SIG-M5 (cell line): Measurements from ENCODE around the gene MYO9B.
A peak's percentile ranks its signal among the peaks of the same experiment; 100 is the strongest.
"Not testable (repeated sequence)": the region's sequence is repeated elsewhere in the genome, so short reads cannot be mapped to it uniquely, and the experiment has no call there.

Experiments
- DNase-seq: peaks from one replicate; lab custom pipeline; 2025; lab: John Stamatoyannopoulos, UW

Gene MYO9B

GRCh38 chr19:17116996-17117702, 41.6 kb downstream of the MYO9B start:
- no peak for DNase-seq

DNA sequence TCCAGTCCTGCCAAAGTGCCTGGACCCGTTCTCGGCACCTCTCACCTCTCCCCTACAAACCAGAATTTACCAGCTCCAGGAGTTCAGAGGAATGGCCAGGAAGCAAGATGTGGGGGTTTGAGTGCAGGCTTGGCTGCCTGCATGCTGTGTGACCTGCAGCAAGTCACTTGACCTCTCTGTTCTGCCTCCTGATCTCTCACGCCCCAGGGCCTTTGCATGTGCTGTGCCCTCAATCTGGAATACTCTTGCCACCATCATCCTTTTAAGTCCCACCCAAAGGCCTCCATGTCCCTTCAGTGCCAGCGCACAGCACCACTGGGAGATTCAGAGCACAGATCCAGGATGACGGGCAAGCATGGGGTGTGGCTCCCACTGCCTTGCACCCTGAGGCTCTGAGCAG, 43.4 kb downstream of the MYO9B start:
- no peak for DNase-seq

DNA sequence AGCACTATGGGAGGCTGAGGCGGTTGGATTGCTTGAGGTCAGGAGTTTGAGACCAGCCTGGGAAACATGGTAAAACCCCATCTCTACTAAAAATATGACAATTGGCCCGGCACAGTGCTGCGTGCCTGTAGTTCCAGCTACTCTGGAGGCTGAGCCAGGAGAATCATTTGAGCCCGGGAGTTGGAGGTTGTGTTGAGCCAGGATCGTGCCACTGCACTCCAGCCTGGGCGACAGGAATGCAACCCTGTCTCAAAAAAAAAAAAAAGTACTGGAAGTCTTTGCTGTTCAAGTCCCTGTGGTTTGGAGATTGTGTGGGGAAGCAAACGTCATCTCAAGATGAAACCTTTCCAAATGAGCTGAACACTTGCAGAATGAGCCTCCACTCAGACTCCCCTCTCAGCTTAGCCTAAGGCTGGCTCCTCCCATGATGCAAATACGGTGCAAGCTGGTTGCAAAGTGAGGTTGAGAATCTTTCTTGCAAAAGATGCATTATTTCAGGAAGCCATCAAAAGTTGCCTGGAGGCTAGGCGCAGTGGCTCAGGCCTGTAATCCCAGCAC, 46.2 kb downstream of the MYO9B start:
- DNase-seq: no peak

- DNase-seq: no peak
Measured at GRCh38 chr19:17123041-17123440, 47.5 kb downstream of the MYO9B start.

GRCh38 chr19:17124025-17124424, 48.4 kb downstream of the MYO9B start:
- no peak for DNase-seq

- DNase-seq: peak; percentile 66
Measured at GRCh38 chr19:17125062-17125727, 49.6 kb downstream of the MYO9B start.

DNA sequence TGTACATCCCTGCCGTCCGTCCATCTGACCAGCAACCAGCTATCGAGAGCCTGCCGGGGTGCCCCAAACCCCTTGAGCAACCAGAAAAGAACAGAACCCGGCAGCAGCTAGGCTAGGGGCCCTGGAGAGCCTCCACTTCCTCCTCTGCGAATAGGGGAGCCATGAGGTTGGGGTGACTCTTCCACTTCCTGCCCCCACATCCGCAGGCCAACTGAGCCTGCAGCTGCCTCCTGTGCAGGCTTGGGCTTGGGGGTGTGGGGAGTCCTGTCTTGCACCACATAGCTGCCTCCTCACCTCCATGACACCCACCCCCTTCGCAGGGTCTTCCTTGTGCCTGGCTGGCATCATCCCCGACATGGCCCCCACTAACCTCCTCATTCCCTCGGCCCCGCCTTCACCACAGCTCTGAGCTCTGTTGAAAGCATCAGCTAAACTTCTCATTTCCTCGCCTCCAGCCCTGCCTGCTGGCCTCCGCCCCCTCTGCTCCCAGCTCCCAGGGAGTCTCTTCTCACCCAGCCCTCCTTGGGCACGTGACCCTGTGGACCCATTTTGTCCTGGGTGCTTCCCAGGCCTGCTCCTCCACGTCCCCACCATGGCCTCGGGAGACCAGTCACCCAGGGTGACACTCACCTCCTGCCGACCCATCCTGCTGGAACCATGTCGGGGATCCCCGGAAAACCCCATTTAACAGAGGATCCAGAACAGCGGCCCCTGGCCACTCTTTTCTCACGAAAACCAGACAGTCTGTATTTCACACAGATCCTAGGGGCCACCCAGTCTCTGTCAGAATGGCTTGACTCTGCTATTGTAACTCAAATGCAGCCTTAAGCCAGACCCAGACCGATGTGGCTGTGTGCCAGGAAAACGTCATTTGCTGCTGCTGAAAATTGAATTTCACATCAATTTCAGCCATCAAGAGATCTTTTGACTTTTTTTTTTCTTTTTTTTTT, 50.4 kb downstream of the MYO9B start:
- DNase-seq: peak; percentile 73

DNA sequence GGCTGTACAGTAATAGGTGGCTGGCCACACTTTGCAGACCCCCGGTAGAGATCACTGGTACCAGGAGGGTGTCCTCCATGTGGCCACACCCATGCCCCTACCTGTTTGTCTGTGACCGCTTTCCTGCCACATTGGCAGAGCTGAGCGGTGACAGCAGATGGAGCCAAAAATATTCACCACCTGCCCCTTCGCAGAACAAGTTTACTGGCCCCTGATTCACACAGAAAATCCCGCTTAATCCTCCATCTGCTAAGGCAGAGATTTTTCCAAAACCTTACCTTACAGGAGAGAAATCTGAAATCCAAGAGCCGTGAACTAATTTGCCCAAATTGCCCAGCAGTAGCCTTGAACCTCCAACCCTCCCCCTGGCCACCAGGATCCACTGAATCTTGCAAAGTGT, 52.1 kb downstream of the MYO9B start:
- no peak for DNase-seq

GRCh38 chr19:17128403-17128802, 52.8 kb downstream of the MYO9B start:
- DNase-seq: no peak

GRCh38 chr19:17128820-17129219, 53.2 kb downstream of the MYO9B start:
- no peak for DNase-seq

DNA sequence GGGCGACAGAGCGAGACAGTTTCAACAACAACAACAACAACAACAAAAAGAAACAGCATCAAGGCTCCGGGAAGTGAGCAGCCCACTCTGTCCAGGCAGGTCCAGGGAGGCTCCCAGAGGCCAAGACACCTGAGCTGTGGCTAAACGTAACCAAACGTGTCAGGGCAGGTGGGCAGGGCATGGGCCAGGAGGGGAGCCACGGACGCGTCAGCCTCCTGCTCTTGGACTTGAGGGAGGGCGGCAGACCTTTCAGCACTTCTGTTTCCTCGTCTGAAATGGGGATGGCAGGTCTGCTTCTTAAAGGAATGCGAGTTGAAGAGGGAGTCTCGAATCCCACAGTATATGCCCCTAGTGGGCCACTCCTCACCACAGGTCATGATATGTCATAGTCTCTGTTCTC, 53.8 kb downstream of the MYO9B start:
- DNase-seq: no peak

DNA sequence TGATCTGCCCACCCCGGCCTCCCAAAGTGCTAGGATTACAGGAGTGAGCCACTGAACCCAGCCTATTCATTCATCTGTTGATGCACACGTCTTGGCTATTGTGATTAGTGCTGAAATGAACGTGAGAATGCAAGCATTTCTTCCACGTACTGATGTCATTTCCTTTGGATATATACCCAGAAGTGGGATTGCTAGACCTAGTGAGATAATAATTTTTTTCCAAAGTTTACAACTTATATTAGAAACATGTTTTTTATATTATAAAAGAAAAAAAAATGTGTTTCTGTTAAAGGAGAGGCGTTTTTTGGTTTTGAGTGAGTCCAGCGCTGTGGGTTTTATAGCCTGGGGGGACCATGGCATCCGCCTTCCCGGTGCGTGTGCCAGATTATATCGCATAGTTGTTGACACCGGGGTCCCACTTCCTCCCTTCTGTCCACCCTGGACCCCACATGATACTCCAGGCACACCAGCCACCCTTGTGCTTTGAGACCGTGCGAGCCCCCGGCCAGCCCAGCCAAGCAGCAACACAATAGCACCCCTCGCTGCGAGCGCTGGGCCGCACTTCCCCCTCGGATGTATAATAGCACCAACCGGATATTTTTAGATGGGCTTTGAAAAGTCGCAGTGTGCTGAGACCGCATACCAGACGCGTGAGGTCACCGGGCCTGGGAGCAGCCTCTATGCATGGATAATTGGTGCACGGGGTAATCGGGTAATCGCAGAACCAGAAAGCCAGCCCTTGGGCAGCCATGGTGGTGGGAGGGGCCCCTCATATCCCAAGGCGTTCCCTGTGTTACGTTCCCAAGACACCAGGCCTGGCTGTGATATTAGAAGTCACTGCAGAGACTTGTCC, 59.6 kb downstream of the MYO9B start:
- DNase-seq: no peak

- DNase-seq: no peak
Measured at GRCh38 chr19:17136021-17136420, 60.4 kb downstream of the MYO9B start.

GRCh38 chr19:17136617-17137016, 61.0 kb downstream of the MYO9B start:
- DNase-seq: no peak

DNA sequence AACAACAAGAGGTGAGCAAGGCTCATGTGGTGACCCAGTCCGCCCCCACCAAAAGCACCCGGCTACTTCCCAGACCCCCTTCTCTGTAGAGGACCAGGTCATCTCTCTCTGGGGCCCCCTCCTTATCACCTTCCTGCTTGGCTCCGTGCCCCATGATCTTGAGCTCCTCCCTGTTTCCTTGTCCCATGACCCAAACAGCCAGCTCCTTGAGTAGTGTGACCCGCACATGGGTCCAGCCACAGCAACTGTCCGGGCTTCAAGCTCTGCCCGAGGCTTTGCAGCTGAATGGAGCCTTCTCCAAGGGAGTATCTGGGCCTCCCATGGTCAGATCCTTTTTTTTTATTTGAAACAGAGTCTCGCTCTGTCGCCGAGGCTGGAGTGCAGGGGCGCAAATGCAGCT, 61.8 kb downstream of the MYO9B start:
- DNase-seq: no peak

- DNase-seq: not testable (repeated sequence)
Measured at GRCh38 chr19:17138052-17138846, 62.7 kb downstream of the MYO9B start.

- no peak for DNase-seq
Measured at GRCh38 chr19:17138937-17139598, 63.5 kb downstream of the MYO9B start.

- not testable (repeated sequence) for DNase-seq
Measured at GRCh38 chr19:17144771-17145170, 69.2 kb downstream of the MYO9B start.

DNA sequence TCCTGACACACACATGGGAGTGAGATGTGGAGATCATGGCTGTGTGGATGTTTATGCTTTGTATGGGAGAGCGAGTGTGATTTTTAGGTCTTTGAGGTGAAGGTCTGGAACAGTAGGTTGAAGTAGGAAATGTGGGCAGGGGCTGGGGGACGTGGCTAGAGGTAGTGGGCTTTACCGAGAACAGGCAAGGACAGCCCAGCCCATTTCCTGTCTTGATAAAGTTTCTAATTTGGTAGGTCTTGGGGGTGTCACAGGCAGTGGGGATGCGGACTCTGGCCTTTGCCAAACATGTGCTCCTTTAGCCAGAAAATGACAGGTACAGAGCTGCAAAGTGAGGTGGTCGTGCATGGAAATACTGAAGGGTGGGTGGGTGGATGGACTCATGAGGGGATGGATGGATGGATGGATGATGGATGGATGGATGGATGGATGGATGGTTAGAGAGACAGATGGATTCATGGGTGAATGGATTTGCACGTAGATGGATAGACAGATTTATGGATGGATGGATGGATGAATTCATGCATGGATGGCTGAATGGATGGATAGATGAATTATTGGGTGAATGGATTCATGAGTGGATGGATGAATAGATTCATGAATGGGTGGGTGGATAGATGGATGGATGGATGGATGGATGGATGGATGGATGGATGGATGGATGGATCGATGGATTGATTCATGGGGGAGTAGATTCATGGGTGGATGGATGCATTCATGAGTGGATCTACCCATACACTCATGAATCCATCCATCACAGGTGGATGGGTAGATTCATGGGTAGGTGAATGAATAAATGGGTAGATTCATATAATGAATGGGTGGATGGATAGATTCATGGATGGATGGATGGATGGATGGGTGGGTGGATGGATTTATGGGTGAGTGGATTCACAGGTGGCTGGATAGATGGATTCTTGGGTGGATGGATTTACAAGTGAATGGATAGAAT, 70.2 kb downstream of the MYO9B start:
- no peak for DNase-seq
